ENCODE data around the gene GRID1.

The GRID1 gene

DNA sequence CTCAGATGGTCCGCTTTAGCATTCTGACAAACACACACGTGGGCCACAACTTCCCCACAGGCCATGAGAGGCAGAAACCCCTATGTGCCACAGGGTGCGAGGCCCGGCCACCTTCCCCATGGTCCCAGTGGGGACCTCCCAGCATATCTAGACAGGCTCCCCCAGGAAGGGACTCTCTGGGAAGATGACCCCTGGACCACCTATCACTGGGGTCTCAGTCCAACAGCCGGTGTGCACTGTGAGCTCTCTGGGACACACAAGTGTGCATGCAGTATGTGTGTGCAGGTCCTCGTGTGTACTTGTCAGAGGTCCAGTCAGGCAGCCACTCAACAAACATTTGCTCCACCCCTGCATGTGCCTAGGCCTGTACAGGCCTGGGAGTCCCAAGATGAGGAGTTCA is 18.7 kb downstream of the GRID1 start:
- TF ChIP-seq, protein P1, sequence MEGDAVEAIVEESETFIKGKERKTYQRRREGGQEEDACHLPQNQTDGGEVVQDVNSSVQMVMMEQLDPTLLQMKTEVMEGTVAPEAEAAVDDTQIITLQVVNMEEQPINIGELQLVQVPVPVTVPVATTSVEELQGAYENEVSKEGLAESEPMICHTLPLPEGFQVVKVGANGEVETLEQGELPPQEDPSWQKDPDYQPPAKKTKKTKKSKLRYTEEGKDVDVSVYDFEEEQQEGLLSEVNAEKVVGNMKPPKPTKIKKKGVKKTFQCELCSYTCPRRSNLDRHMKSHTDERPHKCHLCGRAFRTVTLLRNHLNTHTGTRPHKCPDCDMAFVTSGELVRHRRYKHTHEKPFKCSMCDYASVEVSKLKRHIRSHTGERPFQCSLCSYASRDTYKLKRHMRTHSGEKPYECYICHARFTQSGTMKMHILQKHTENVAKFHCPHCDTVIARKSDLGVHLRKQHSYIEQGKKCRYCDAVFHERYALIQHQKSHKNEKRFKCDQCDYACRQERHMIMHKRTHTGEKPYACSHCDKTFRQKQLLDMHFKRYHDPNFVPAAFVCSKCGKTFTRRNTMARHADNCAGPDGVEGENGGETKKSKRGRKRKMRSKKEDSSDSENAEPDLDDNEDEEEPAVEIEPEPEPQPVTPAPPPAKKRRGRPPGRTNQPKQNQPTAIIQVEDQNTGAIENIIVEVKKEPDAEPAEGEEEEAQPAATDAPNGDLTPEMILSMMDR (conservative IDR thresholded peaks at IDR 0.05; ENCODE audit: low read depth, low read length): no peak
- H3K4me3 ChIP-seq (ENCODE audit: low read depth, low read length): no peak overlapping the region
- DNase-seq (ENCODE audit: low read depth): no peak

DNA sequence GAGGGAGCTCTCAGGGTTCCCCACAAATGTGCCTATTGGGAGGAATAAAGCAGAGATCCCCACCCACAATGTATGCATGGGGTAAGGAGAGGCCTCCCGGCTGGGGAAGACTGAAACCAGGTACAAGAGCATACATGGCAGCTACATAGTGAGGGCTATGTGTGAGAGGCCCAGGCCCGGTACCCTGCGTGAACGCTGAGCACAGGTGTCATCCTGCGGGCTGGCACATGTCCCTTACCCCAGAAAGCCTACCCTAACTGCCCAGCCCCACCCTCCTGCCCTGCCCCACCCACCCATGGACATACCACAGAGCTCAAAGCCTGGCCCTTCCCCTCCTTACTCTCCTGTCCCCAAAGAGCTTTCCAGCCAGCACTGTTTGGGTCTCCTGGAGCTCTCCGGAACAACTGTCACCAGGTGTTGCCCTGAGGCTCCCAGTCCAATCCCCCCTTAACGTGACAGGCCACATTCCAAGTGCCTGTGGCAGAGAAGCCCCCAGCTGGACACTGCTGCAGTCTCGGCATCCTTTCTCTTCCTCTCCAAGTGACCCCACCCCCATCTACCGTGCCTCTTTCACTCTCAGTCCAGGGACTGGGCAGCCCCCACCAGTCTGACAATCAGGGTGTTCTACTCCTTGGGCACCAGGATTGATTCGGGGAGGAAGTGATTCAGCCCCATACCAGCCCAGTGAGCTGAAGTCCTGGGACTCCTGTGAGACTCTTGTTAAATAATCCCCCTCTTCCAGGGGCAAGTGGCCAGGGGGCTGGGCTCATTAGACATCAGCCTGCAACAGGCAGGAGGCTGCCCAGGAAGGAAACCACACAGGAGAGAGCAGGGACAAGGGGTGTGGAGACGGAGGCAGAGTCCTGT is 19.6 kb downstream of the GRID1 start:
- TF ChIP-seq, protein P1 (conservative IDR thresholded peaks at IDR 0.05; ENCODE audit: low read depth, low read length): no peak
- no peak for DNase-seq (ENCODE audit: low read depth)
- no peak overlapping the region for H3K4me3 ChIP-seq (ENCODE audit: low read depth, low read length)

DNA sequence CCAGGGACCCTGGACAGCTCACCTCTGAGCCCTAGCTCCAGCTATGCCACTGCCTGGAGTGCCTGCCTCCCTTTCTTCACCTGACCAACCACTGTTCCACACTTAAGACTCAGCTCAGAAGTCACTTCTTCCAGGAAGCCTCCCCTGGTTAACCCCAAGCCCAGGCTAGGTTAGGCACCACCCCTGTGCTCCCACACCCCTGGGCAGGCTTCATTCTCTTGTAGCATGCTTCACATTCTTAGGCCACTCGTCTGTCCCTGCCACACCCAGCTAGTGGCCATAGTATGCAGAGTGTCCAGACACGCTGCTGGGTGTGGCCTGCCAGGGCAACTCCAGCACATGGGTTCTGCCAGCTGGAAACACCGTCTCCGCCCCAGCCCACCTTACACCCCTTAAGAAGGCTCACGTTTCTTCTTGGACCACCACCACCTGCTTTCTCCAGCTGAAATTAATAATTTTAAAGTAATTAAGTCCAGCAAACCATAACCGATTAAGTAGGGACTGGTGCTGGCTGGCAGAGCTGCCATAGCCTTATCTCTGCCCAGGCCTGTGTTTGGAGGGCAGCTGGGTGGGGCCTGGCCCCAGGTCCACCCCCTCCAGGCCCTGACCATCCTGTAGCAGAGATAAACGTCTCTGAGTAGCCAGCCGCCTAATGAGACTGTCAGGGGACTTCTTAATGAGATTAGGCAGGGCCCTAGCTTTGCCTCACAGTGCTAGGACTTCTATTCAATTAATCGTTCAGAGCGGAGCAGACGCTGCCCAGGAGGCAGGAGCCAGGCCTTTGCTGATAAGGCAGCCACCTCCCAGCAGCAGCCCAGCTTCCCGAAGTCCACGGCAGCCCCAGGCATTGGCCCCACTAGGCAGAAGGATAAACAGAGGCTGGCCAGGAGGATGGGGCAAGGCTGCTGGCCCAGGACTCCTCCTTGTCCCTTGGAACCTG is 20.5 kb downstream of the GRID1 start:
- DNase-seq (ENCODE audit: low read depth): no peak
- no peak overlapping the region for H3K4me3 ChIP-seq (ENCODE audit: low read depth, low read length)
- TF ChIP-seq, protein P1 (conservative IDR thresholded peaks at IDR 0.05; ENCODE audit: low read depth, low read length): no peak

DNA sequence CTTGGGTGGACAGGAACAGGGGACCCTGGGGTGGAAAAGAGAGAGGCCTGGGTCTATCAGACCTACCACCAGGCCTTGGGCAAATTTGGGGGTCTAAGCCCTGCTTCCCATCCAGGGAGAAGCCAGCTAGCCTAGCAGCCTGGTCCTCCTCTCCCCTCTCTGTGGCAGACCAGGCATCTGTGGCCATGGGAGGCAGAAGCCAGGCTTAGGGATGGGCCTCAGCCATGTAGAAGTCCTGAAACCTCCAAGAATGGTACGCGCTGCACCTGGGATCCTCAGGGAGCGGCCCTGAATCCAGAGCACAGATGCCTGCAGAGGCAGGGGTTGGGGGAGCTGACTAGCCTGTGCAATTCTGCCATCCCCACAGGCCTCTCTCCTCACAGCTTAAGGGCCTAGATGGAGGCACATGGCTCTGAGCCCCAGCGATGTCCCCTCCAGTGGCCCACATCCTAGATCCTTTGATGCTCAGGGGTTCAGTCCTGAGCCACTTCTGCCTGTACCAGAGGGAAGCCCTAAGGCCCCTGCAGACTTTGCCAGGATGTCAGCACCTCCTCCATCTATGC is 21.2 kb downstream of the GRID1 start:
- no peak for DNase-seq (ENCODE audit: low read depth)
- TF ChIP-seq, protein P1 (conservative IDR thresholded peaks at IDR 0.05; ENCODE audit: low read depth, low read length): no peak

DNA sequence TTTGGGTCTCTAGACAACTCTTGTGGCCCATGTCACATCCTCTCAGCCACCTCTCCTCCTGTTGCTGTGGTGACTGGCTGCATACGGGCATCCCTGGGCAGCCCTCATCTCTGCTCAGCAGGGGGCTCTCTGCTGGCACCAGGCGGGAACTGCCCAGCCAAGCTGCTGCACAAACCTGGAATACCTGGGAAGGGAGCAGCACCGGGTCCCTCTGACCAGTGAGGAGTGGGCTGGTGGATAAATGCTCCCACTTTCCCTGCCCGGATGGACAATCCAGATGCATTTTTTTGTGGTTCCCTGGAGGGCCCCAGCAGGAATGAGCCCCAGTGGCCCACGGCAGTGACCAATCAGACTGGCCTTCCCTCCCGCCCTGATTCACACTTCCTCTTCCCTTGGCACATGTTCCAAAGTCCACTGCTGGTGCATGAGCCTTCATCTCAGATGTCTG is 21.9 kb downstream of the GRID1 start:
- DNase-seq (ENCODE audit: low read depth): no peak
- TF ChIP-seq, protein P1 (conservative IDR thresholded peaks at IDR 0.05; ENCODE audit: low read depth, low read length): no peak
- no peak overlapping the region for H3K4me3 ChIP-seq (ENCODE audit: low read depth, low read length)

More for the DNA sequence above, 21.2 kb downstream of the GRID1 start:
- no peak overlapping the region for H3K4me3 ChIP-seq (ENCODE audit: low read depth, low read length)

DNA sequence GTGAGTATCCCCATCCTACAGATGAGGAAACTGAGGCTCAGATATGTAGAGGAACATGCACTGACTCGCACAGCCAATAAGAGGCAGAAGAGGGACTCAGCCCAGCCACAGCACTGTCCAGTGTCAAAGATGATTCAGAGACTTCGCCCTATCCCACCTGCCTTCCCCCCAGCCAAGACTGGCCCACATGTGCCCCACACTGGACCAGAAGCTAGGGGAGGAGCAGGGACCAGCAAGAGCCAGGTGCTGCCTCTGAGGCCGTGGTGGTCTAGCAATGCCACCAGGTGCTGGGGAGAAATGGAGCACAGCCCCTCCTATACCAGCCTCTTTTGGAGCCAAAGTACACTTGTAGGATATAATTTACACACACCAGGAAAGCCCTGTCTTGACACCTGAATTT is 22.3 kb downstream of the GRID1 start:
- no peak for DNase-seq (ENCODE audit: low read depth)
- TF ChIP-seq, protein P1 (conservative IDR thresholded peaks at IDR 0.05; ENCODE audit: low read depth, low read length): no peak
- H3K4me3 ChIP-seq (ENCODE audit: low read depth, low read length): no peak overlapping the region

Measured in choroid plexus epithelial cell (primary cell).